Stomach (tissue), 4 donors: ENCODE measurements around the gene CDYL.

Experiments
- EP300 ChIP-seq: sonication (generic); formaldehyde crosslinking; IDR thresholded peaks from one replicate; pipeline ENCODE4 v1.6.1; 2017; ENCODE audit warnings: antibody characterized with exemption
- POLR2A ChIP-seq, 4 donors: fragments of 450-650 bp; IDR thresholded peaks; one replicate each; pipeline ENCODE4 v1.6.1; 2016; ENCODE audit warnings: antibody characterized with exemption in 4 of 4, control low read depth in 2 of 4, mild to moderate bottlenecking in 1 of 4, moderate library complexity in 1 of 4
- POLR2AphosphoS5 ChIP-seq, 3 donors: sonication (generic); formaldehyde crosslinking; IDR thresholded peaks; one replicate each; pipeline ENCODE4 v1.6.1; 2016; ENCODE audit warnings: antibody characterized with exemption in 3 of 3
- TF ChIP-seq, protein P1 (sequence below), 7 experiments: fragments of 450-650 bp in 4 of 7; fragments of 200-600 bp in 3 of 7; sonication (generic) in 3 of 7; IDR thresholded peaks; one replicate each; pipeline ENCODE4 v1.5.1; 2016 to 2019; ENCODE audit warnings: antibody characterized with exemption in 7 of 7, control low read depth in 2 of 7, mild to moderate bottlenecking in 1 of 7

- TF ChIP-seq EP300 (no peak), POLR2A (IDR thresholded peaks at IDR 0.05) (no peak), POLR2AphosphoS5 (IDR thresholded peaks at IDR 0.05) (no peak)
- TF ChIP-seq, protein P1, sequence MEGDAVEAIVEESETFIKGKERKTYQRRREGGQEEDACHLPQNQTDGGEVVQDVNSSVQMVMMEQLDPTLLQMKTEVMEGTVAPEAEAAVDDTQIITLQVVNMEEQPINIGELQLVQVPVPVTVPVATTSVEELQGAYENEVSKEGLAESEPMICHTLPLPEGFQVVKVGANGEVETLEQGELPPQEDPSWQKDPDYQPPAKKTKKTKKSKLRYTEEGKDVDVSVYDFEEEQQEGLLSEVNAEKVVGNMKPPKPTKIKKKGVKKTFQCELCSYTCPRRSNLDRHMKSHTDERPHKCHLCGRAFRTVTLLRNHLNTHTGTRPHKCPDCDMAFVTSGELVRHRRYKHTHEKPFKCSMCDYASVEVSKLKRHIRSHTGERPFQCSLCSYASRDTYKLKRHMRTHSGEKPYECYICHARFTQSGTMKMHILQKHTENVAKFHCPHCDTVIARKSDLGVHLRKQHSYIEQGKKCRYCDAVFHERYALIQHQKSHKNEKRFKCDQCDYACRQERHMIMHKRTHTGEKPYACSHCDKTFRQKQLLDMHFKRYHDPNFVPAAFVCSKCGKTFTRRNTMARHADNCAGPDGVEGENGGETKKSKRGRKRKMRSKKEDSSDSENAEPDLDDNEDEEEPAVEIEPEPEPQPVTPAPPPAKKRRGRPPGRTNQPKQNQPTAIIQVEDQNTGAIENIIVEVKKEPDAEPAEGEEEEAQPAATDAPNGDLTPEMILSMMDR (IDR thresholded peaks at IDR 0.05), result no peak
Measured at GRCh38 chr6:4964675-4965561, 188.7 kb downstream of the CDYL start.
